Sciatic nerve (tissue), 2 donors: ENCODE measurements around the gene SGO2. TPM values are rescaled to one million over a fixed set of nuclear protein-coding genes. Genes with fewer than 3 reads are reported as not detected.
"Not testable (repeated sequence)": the region's sequence is repeated elsewhere in the genome, so short reads cannot be mapped to it uniquely, and the experiment has no call there.

Experiments used
- ATAC-seq: fragments of 200-7000 bp; cut with Tn5 transposase; one replicate; pipeline ENCODE4 v1.9.1; 2020; ENCODE audit warnings: mild to moderate bottlenecking, moderate library complexity
- DNase-seq: peaks from one replicate; pipeline ENCODE4 v3.0.0-alpha.2; 2020; ENCODE audit warnings: low spot score
- intact Hi-C: fragments of 100-400 bp; cut with DNase I; formaldehyde crosslinking; loops from one replicate; pipeline ENCODE4 v1.14.2; 2022
- total RNA-seq: library from RNA; stranded (reverse); fragmentation: NEBNext Ultra II Directional; extraction: Animal tissue kit (Norgen Biotek cat#: 25700); gene quantifications from one replicate; pipeline ENCODE4 v1.2.1, GENCODE V29; 2021
- donor health status: DM: no; HTN: no; CAD: no.
- donor health status: DM: no; HTN: no; CAD: no.

SGO2 gene
- total RNA-seq, 1 donor from 2014 or later = 2.6 TPM

GRCh38 chr2:200515155-200515554, 10.9 kb upstream of the SGO2 start:
- intact Hi-C loops = no loop called here
- ATAC-seq (no peak), DNase-seq (no peak)

- ATAC-seq (no peak), DNase-seq (no peak)
- intact Hi-C loops = no loop called here
Measured at GRCh38 chr2:200523158-200523557, 2.8 kb upstream of the SGO2 start.

GRCh38 chr2:200523604-200524003, 2.4 kb upstream of the SGO2 start:
- no peak for DNase-seq
- intact Hi-C loops = no loop called here
- ATAC-seq = no peak

GRCh38 chr2:200525066-200525465, 941 bp upstream of the SGO2 start:
- intact Hi-C loops = no loop called here
- ATAC-seq (no peak), DNase-seq (no peak)

GRCh38 chr2:200525551-200525881, 491 bp upstream of the SGO2 start:
- intact Hi-C loops = no loop called here
- DNase-seq = no peak
- no peak for ATAC-seq

GRCh38 chr2:200528228-200528627, 2.2 kb downstream of the SGO2 start:
- intact Hi-C loops = no loop called here
- ATAC-seq = no peak
- DNase-seq = no peak

- no peak for ATAC-seq
- intact Hi-C loops = no loop called here
- no peak for DNase-seq
Measured at GRCh38 chr2:200533754-200534153, 7.7 kb downstream of the SGO2 start.

- intact Hi-C loops = no loop called here
- DNase-seq = no peak
- ATAC-seq = no peak
Measured at GRCh38 chr2:200534572-200534971, 8.6 kb downstream of the SGO2 start.

- ATAC-seq = no peak
- no peak for DNase-seq
- intact Hi-C loops = no loop called here
Measured at GRCh38 chr2:200538139-200538538, 12.1 kb downstream of the SGO2 start.

- intact Hi-C loops = no loop called here
- no peak for ATAC-seq
- DNase-seq = no peak
Measured at GRCh38 chr2:200540793-200541192, 14.8 kb downstream of the SGO2 start.

- ATAC-seq, intact Hi-C loops, DNase-seq: not testable (repeated sequence)
Measured at GRCh38 chr2:200566596-200566995, 40.6 kb downstream of the SGO2 start.

- no peak for DNase-seq
- intact Hi-C loops = no loop called here
- ATAC-seq = no peak
Measured at GRCh38 chr2:200567932-200568331, 41.9 kb downstream of the SGO2 start.

GRCh38 chr2:200575957-200576356, 50.0 kb downstream of the SGO2 start:
- ATAC-seq = no peak
- no peak for DNase-seq
- intact Hi-C loops = no loop called here

GRCh38 chr2:200577027-200577426, 51.0 kb downstream of the SGO2 start:
- no peak for ATAC-seq
- intact Hi-C loops = no loop called here

GRCh38 chr2:200578778-200579177, 52.8 kb downstream of the SGO2 start:
- DNase-seq (no peak), ATAC-seq (peak; percentile 55)
- intact Hi-C loops = no loop called here

More at GRCh38 chr2:200577027-200577426, 51.0 kb downstream of the SGO2 start:
- DNase-seq = no peak

GRCh38 chr2:200584639-200585038, 58.6 kb downstream of the SGO2 start:
- intact Hi-C loops = no loop called here

GRCh38 chr2:200585340-200585729, 59.3 kb downstream of the SGO2 start:
- DNase-seq (no peak), ATAC-seq (no peak)
- intact Hi-C loops = no loop called here

More at GRCh38 chr2:200584639-200585038, 58.6 kb downstream of the SGO2 start:
- ATAC-seq (no peak), DNase-seq (no peak)

- intact Hi-C loops = no loop called here
- ATAC-seq (peak; percentile 94), DNase-seq (peak; percentile 79)
Measured at GRCh38 chr2:200585730-200586643, 60.0 kb downstream of the SGO2 start, which contains the start of gene AOX1. Gene AOX1, plus strand, starts transcription at chr2:200586014. Its CDS starts 95 bp downstream, at chr2:200586109.

GRCh38 chr2:200586644-200586975, 60.6 kb downstream of the SGO2 start:
- ATAC-seq (no peak), DNase-seq (no peak)
- intact Hi-C loops = no loop called here

- DNase-seq = no peak
- intact Hi-C loops = no loop called here
- no peak for ATAC-seq
Measured at GRCh38 chr2:200587007-200587616, 61.1 kb downstream of the SGO2 start.
